ENCODE measurements around the gene PHAF1.

GRCh38 chr16:67120025-67120424 lies 10.3 kb downstream of the PHAF1 start:
- TF ChIP-seq CTCF (IDR thresholded peaks at IDR 0.05) (no peak), POLR2A (IDR thresholded peaks at IDR 0.05) (no peak)
